ENCODE measurements around the gene MARCKS.
A peak's percentile ranks its signal among the peaks of the same experiment; 100 is the strongest.
"Not testable (repeated sequence)": the region's sequence is repeated elsewhere in the genome, so short reads cannot be mapped to it uniquely, and the experiment has no call there.

Gene MARCKS

GRCh38 chr6:113908801-113909200, 51.7 kb downstream of the MARCKS start:
- no peak for DNase-seq (ENCODE audit: low read depth, low spot score)
- 0 out of 2 replicates have a peak, but pooled peaks cover 1% of the 10 kb centered on the region for H3K27me3 ChIP-seq (ENCODE audit: control insufficient read depth, insufficient read depth, low read length)
- H3K4me1 ChIP-seq (ENCODE audit: control insufficient read depth, insufficient read depth, low read length): no peaks in the 10 kb centered on the region
- WGBS (ENCODE audit: insufficient coverage, insufficient read length): no CpG with 5 or more reads among the region's 3 CpGs
- no peaks in the 10 kb centered on the region for H3K36me3 ChIP-seq (ENCODE audit: control insufficient read depth, insufficient read depth, low read length)
- no peak overlapping the region for H3K4me3 ChIP-seq (ENCODE audit: low read length)
- H3K9me3 ChIP-seq (ENCODE audit: control insufficient read depth, insufficient read depth, low read length): no peaks in the 10 kb centered on the region
- H3K27ac ChIP-seq (ENCODE audit: low read length): no peak overlapping the region

GRCh38 chr6:113909224-113909856, 52.2 kb downstream of the MARCKS start:
- H3K27me3 ChIP-seq (ENCODE audit: control insufficient read depth, insufficient read depth, low read length): 0 out of 2 replicates have a peak, but pooled peaks cover 1% of the 10 kb centered on the region
- H3K4me3 ChIP-seq (ENCODE audit: low read length): no peak overlapping the region
- H3K27ac ChIP-seq (ENCODE audit: low read length): no peak overlapping the region
- H3K36me3 ChIP-seq (ENCODE audit: control insufficient read depth, insufficient read depth, low read length): no peaks in the 10 kb centered on the region
- no peaks in the 10 kb centered on the region for H3K9me3 ChIP-seq (ENCODE audit: control insufficient read depth, insufficient read depth, low read length)
- no peaks in the 10 kb centered on the region for H3K4me1 ChIP-seq (ENCODE audit: control insufficient read depth, insufficient read depth, low read length)
- DNase-seq (ENCODE audit: low read depth, low spot score): peak; percentile 50
- no CpG with 5 or more reads among the region's 6 CpGs for WGBS (ENCODE audit: insufficient coverage, insufficient read length)

- not testable (repeated sequence) for DNase-seq (ENCODE audit: low read depth, low spot score); H3K36me3 ChIP-seq (ENCODE audit: control insufficient read depth, insufficient read depth, low read length); H3K27me3 ChIP-seq (ENCODE audit: control insufficient read depth, insufficient read depth, low read length); H3K27ac ChIP-seq (ENCODE audit: low read length); H3K4me1 ChIP-seq (ENCODE audit: control insufficient read depth, insufficient read depth, low read length); H3K4me3 ChIP-seq (ENCODE audit: low read length); H3K9me3 ChIP-seq (ENCODE audit: control insufficient read depth, insufficient read depth, low read length)
- no CpG with 5 or more reads among the region's 1 CpG for WGBS (ENCODE audit: insufficient coverage, insufficient read length)
Measured at GRCh38 chr6:113910285-113910684, 53.1 kb downstream of the MARCKS start.

Data from iPS DF 6.9 (cell line).